HG02763 (cell line): ENCODE results near the gene GAS7.

Experiments
- ATAC-seq: cut with Tn5 transposase; IDR thresholded peaks from one replicate; pipeline ENCODE4 v1.9.1; 2021; ENCODE audit warnings: mild to moderate bottlenecking, moderate library complexity; ENCODE audit not compliant: unreplicated experiment

The GAS7 gene

DNA sequence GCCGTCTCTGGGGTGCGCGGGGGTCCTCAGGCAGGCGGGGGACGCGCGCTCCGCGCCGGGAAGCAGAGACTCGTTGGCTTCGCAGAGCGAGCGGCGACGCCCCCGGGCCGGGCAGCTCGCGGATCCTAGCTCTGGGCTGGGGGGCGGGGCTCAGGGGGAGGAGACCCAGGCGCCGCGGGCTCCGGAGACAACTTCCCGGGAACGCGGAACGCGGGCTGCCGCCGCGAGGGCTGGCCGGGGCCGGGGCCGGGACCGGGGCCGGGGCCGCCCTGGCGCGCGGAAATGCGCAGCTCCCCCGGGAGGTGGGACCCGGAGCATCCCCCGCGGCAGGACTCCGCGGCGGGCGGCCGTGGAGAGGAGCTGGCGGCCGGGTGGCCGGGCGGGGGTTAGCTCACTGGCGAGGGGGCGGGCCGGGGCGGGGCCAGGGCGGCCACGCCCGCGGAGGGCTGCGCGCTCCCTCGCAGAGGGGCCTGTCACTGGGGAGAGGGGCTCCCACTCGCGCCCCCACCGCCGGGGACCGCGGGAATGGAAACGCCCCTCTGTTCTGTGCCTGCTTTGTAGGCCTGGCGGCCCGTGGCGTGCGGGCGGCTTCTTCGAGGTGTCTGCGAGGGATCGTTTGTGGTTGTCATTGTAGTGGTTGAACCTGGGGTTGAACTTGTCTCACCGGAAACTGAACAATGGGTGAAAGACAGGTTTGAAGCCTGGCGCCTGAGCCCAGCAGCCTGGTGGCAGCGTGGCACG lies at the start of gene GAS7:
GAS7 (minus strand) TSS at position 98 of the 741 bp plus-strand sequence.
- ATAC-seq: no peak

DNA sequence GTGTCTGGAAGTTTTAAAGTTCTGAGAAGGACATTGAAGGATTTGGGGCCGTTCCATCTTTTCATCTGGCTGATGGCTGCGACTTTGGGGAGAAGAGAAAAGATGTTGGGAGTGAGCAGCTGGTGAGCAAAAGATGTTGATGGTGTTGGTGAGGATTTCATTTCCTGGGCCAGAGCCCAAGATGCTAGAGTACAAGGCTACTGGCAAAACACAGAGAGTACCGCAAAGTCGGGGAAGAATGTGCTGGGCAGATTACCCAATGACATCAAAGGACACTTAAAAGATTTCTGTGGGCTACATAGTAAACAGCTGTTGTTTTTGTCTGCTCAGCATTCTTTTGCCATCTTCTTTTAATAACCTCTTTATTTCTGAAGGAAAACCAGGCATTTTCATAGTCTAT lies 49.4 kb upstream of the GAS7 start:
- no peak for ATAC-seq

DNA sequence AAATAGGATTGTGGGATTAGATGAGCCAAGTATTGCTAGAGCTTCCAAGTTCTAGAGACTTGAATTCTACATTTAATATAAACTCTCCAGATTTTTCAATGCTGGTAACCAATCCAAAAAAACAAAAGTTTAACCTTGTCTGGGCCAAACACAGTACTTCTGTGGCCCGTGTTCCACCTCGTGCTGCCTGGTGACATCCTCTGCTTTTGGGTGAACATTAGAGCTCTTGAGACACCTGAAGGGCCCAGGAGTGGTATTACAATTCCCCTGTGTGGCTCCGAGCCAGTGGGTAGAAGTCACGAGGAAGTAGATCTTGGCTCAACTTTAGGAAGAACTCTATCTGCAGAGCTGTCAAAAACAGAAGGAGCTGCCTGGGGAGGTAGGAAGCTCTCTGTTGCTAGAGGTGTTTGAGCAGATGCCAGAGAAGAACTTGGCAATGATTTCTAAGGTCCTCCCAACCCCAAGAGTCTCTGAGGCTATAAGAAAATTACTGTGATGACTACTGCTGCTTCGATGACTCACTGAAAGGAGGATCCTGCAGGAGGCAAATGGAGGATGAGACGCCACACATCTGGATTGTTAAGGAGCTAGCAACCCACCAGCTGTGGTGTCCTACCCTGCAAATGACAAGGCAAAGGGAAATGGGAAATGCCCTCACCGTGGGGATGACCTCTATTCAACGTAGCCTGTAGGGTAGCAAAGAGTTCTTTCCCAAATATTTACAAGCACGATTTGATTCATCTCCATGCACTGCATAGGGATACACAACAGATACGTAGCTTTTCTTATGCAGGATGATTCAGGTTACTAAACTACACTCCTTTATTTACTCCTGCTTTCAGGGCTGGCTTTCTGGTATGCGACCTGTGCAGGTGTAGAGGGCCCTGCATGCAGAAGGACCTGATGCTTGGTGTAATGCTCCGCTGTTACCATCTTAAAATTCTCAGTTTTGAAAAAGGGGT lies 45.8 kb upstream of the GAS7 start:
- no peak for ATAC-seq

DNA sequence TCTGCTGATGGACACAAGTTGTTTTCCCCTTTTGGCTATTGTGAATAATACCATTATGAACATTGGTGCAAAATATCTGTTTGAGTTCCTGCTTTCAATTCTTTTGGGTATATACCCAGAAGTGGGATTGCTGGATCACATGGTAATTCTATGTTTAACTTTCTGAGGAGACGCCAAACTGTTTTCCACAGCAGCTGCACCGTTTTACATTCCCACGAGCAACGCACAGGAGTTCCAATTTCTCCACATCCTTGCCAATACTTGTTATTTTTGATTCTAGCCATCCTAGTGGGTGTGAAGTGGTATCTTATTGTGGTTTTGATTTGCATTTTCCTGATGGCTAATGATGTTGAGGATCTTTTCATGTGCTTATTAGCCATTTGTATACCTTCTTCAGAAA lies 43.4 kb upstream of the GAS7 start:
- no peak for ATAC-seq

DNA sequence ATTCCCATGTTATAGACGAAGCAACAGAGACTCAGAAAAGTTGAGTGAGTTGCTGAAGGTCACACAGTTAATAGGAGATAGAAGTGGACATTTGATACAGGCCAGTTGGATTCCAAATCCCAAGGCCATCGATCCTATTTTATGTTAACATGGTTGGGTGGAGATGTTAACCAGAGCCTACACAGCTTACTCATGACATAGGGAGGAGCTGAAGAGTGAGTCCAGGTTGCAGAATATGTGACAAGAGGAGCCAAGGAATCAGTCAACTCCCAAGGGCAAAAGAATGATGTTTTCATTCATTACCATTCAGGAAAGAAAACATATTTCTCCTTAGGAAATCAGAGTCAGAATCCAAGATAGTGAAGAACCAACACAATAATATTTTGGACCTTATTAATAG lies 40.3 kb upstream of the GAS7 start:
- ATAC-seq: no peak

DNA sequence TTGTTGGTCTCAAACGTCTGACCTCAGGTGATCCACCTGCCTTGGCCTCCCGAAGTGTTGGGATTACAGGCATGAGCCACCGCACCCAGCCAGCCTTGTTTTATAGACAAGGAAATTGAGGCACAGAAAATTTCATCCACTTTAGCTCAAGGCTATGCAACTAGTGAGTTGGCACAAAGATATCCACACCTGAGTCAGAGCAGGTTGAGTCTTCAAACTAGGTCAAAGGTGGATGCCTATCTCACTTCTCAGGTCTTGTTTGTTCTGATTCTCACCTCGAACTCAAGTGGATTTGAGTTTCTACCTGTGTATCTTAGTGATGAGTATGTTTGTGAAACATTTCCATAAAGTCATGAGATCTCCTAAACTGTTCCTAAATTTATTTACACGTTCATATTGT lies 35.6 kb upstream of the GAS7 start:
- ATAC-seq: no peak

DNA sequence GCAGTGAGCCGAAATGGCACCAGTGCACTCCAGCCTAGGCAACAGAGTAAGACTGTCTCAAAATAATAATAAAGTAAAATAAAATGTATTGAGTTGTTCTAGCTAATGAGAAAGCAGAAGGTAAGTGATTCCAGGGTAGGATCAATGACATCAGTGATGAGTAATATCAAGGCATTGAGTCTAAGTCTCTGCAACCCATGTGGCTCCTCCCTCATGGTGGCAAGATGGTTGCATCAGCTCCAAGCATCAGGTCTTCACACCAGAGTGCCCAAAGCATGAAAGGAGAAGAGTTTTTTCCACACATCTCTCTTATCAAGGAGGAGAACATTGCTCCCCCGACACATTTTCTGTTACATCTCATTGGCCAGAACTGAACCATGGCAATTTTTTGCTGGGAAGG lies 34.8 kb upstream of the GAS7 start:
- ATAC-seq: no peak

DNA sequence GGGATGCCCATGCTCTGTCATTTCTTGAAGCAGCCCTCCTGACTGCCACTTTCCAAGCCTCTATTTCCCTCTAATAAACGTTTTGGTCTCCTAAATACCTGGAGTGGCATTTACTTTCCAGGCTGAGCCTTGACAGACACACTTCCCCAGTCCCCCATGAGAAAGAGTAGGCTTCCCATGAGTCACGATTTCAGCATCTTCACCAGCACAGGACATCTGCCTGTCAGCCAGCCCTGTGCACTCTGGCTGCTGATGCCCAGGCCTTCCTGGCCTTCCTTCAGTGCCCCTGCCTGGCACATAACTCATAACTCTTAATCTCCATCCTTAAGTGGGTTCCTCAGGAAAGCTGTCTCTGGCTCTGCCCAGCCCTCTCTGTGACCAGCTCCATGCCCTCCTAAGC lies 30.8 kb upstream of the GAS7 start:
- no peak for ATAC-seq

DNA sequence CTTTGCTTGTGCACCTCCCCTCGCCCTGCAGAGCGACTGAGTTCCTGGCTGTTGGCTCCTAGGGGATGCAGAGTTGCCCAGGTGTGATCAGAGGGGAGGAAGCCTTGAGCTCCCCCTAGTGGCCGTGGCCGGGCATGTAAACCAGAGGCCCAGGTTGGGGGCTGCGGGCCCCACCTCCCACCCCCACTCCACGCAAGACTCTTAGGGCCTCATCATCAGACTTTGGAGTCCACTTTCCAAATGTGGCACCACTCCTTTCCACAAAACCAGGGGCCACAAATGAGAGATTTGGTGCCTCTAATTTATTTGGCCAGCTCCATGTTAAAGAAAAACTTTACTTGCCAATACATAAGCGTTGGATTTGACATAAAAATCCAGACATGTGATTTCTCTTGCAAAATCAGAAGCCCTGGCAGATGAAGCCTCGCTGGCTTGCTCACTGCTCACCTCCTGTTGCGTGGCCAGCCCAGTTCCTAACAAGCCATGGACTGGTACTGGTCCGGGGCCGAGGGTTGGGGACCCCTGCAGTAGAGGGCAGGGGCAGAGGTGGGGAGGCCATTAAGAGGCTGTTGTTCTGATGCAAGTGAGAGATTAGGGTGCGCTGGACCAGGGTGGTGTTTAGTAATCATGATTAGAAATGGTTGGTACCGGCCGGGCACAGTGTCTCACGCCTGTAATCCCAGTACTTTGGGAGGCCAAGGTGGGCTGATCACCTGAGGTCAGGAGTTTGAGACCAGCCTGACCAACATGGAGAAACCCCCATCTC lies 28.7 kb upstream of the GAS7 start:
- ATAC-seq: no peak

DNA sequence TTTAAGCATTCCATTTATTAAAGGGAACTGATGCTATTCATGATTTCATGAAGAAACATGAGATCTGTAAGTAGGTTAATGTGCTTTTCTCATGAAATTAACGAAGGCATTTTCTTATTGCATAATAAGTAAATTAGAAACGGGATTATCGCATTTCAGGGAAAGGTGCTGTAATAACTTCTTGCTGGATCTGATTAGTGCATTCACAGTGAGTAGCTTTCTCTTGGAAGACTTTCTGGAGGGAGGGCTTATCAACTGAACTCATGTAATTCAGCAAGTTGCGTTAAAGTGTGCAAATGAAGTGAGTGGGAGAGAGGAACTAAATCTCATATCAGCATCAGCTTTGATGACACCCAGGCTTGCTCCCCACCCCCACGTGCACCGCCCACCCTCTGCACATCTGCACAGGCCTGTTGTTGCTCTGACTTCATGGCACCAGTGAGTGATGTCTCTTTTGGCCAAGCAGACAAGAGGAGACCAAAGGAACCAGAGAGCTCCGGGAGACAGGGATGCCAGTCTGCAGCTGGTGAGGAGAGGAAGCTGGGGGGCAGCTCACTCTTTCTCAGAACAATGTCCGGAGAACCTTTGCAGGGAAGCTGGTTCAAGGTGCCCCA lies 26.3 kb upstream of the GAS7 start:
- ATAC-seq: no peak

DNA sequence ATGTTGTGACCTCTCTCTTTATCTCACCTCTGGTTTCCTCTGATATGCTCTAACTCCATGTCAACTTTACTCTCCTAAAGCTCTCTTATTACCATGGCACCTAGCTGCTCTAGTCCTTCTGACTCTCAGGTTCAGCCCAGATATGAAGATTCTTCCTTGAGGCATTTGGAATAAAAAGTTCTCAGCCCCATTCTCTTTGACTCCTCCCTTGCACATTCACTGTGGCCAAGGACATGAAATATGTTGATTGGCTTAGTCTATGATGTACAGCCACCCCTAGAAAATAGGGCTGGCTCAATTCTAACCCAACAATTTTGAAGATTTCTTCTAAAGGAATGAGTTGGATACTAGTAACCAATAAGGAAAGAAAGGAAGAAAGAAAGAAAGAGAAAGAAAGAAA lies 20.8 kb upstream of the GAS7 start:
- no peak for ATAC-seq

DNA sequence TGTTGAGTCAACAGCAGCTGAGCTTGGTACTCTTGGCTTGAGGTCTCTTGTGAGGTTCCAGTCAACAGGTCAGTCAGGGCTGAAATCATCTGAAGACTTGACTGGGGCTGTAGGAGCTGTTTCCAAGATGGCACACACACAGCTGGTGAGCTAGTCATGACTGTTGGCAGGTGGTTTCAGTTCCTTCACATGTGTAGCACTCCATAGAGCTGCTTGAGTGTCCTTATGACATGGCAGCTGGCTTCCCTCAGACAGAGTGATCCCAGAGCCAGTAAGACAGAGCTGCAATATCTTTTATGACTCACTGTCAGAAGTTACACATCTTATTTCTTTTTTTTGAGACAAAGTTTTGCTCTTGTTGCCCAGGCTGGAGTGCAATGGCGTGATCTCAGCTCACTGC lies 19.5 kb upstream of the GAS7 start:
- ATAC-seq: no peak

DNA sequence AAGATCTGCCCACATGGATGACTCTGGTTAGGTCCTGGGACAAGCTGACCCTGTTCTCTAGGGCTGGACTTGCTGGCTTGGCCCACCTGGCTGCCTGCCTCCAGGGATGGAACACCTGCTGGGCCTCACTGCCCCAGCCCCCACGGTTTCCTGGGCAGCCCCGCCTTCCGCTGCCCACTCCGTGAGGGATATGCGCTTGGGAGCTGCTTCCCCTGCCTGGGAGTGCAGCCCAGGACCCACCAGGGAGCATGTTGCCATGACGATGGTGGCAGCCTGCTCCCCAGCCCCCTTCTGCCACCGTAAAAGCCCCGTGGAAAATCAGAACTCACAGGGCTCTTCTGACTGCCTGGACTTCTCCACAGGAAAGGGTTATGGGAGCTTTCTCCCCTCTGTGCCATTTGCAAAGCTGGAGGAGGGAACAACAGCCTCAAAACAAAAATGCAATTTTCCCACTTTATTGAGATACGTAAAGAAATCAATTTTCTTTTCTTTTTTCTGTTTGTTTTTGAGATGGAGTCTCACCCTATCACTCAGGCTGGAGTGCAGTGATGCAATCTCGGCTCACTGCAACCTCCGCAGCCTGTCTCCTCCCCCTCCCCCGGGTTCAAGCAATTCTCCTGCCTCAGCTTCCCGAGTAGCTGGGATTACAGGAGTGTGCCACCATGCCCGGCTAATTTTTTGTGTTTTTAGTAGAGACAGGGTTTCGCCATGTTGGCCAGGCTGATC lies 18.0 kb upstream of the GAS7 start:
- no peak for ATAC-seq

DNA sequence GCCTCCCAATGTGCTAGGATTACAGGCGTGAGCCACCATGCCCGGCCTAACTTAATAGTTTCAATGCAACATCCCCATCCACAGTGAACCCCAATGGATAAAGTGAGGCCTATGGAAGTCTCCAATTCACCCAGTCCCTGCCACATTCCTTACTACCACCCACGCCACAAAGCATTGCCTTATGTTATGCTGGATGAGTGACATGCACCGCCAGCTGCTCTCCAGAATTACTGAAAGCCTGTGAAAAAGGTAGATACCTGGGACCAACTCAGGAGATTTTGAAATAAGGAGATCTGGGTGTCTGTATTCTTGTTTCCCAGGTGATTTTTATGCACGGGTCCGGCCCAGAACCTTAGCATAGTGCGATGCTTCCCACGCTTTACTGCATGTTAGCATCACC lies 16.9 kb upstream of the GAS7 start:
- no peak for ATAC-seq

DNA sequence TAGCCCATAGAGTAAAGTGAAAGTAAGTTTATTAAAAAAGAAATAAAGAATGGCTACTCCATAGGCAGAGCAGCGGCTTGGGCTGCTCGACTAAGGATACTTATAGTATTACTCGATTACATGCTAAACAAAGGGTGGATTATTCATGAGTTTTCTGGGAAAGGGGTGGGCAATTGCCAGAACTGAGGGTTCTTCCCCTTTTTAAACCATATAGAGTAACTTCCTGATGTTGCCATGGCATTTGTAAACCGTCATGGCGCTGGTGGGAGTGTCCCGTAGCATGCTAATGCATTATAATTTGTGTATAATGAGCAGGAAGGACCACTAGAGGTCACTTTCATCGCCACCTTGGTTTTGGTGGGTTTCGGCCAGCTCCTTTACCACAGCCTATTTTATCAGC lies 13.3 kb upstream of the GAS7 start:
- ATAC-seq: no peak

DNA sequence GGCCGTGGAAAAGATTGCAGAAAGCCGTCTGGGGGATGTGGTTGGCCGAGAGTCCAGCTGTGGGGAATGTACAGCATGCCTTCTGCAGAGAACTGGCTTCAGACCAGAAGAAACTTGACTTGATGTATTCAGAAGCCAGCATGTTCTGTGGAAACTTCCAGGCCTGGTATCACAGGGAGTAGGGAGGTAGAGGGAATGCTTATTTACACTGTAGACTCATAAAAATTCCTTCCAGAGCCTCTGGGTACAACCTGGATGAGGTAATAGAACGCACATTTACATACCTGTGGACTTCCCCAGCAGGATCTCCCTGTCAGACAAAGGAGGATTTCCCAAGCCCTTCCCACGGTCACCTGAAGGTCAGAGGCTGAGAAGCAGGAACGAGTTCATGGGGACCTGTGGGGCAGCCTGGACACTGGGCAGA lies 11.8 kb upstream of the GAS7 start:
- no peak for ATAC-seq

DNA sequence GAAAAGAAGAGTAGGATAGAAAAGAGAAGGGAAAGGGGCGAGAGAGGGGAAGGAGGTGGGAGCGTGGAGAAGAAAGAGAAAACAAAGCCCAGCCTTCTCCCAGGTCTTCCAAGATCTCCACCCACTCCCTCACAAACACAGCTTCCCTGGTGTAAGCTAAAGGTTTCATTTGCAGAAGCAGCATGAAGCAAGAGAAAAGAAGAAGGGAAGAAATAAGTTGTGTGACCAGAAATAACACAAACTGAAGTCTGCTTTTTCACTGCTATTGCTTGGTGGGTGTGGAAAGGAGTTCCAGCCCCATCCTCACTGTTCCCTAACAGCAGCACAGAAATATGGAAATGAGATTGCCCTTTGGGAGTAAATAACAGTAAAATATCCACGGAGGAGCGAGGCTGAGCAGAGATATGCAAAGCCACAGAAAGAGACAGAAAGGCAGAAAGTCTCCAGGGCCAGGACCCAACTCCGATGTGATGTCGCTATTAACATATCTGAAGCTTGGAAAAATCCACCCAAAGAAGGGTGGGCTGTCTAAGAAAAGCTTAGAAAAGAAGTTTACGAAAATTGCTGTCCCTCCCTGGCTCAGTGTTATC lies 10.3 kb upstream of the GAS7 start:
- no peak for ATAC-seq

DNA sequence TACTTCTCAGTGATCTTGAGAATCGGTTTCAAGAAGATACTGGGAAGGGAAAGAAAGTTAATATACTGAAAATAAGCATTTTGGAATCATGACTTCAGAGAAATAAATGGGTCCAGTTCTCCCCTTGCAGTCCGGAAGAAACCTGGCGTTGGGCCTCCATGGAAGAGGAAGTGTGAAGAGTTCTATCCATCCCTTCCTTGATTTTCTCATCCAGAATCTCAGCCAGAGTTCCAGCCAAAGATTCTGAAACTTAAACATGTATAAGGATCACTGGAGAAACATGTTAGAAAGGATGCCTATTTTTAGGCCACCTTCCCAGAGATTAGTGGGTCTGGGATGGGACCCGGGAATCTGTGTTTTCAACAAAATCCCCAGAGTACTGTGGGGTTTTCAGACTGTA lies 8.7 kb upstream of the GAS7 start:
- ATAC-seq: no peak

DNA sequence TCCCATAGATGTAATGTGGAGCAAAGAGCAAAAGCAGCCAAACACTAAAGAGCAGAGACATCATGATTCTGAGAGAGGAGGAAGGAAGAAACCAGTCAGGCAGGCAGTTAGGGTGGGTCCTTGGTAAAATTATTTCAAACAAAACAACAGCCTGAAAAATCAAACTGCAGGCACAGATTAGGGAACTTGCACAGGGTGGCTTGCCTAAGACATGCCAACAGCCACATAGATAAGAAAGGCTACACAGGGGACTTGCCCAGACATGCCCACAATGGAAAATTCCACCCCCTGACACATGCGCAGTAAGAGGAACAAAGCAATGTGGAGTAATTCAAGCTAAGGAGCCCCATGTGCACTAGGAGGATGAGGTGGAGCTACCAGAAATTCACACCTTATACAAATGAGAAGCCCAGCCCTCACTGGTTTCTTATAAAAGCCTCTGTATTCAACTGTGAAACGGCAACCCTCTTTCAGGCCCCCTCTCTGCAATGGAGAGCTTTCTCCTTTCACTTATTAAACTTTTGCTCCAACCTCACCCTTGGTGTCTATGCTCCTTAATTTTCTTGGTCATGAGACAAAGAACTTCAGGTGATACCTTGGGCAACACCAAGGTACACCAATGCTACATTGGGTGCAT lies 7.3 kb upstream of the GAS7 start:
- no peak for ATAC-seq

DNA sequence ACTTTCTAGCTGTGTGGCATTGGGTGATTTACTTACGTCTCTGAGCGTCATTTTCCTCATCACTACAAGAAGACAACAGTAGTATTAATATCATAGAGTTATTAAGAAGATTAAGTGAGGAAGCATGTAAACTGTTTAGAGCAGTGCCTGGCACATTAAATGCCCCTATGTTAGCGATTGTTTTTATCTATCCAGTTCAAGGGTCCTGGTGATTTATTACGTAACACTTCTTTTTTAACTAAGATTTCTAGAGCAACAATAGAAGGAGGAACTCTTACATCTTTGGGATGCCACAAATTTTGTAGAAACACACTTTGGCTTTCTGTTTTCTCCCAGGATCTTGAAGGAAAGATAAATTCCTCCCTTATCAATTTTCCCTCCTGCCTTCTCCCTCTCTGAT lies 3.3 kb upstream of the GAS7 start:
- ATAC-seq: no peak
